Measurements from ENCODE around the gene SPRY2.
A peak's percentile ranks its signal among the peaks of the same experiment; 100 is the strongest.

DNA sequence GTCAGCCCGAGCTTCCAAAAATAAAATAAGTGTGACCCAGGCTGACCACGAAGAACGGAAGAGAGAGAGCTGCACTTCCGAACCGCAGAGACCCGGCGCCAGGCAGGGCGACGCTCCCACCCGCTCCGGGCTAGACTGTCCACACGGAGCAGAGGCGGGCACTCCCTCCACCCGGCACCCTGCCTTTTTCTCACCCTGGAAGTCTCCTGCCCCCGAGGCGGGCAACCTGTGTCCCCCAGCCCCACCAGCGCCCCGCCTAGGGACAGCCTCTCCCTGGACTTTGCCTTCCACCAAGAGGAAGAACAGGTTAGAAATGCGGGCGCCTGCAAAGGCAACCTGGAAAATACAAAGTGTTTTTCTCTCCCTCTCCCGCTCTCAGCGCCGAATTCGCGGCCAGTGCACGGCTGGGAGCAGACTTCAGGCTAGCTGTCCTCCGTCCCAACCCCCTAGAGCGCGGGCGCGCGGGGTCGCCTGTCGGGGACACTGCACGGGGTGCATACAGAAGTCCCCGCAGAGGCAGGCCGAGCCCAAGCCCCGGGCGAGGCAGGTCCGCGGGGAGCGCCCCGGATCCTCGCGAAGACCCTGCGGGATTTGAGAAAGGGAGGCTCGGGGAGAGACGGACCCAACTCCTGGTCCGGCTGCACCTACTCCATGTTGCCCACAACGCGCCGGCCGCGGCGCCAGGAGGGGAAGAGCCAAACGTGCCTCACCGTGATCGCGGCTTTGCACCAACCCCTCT, 845 bp downstream of the SPRY2 start:
- TF ChIP-seq, protein P1, sequence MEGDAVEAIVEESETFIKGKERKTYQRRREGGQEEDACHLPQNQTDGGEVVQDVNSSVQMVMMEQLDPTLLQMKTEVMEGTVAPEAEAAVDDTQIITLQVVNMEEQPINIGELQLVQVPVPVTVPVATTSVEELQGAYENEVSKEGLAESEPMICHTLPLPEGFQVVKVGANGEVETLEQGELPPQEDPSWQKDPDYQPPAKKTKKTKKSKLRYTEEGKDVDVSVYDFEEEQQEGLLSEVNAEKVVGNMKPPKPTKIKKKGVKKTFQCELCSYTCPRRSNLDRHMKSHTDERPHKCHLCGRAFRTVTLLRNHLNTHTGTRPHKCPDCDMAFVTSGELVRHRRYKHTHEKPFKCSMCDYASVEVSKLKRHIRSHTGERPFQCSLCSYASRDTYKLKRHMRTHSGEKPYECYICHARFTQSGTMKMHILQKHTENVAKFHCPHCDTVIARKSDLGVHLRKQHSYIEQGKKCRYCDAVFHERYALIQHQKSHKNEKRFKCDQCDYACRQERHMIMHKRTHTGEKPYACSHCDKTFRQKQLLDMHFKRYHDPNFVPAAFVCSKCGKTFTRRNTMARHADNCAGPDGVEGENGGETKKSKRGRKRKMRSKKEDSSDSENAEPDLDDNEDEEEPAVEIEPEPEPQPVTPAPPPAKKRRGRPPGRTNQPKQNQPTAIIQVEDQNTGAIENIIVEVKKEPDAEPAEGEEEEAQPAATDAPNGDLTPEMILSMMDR (IDR thresholded peaks at IDR 0.05; ENCODE audit: poor library complexity, severe bottlenecking): no peak
- TF ChIP-seq TAF1 (IDR thresholded peaks at IDR 0.05; ENCODE audit: low read depth): no peak
- no peak for TF ChIP-seq SMC3 (conservative IDR thresholded peaks at IDR 0.05; ENCODE audit: poor library complexity)
- TF ChIP-seq POLR2AphosphoS5 (IDR thresholded peaks at IDR 0.05): peak; percentile 9
- no peak for TF ChIP-seq RAD21 (conservative IDR thresholded peaks at IDR 0.05)
- TF ChIP-seq, protein P2, sequence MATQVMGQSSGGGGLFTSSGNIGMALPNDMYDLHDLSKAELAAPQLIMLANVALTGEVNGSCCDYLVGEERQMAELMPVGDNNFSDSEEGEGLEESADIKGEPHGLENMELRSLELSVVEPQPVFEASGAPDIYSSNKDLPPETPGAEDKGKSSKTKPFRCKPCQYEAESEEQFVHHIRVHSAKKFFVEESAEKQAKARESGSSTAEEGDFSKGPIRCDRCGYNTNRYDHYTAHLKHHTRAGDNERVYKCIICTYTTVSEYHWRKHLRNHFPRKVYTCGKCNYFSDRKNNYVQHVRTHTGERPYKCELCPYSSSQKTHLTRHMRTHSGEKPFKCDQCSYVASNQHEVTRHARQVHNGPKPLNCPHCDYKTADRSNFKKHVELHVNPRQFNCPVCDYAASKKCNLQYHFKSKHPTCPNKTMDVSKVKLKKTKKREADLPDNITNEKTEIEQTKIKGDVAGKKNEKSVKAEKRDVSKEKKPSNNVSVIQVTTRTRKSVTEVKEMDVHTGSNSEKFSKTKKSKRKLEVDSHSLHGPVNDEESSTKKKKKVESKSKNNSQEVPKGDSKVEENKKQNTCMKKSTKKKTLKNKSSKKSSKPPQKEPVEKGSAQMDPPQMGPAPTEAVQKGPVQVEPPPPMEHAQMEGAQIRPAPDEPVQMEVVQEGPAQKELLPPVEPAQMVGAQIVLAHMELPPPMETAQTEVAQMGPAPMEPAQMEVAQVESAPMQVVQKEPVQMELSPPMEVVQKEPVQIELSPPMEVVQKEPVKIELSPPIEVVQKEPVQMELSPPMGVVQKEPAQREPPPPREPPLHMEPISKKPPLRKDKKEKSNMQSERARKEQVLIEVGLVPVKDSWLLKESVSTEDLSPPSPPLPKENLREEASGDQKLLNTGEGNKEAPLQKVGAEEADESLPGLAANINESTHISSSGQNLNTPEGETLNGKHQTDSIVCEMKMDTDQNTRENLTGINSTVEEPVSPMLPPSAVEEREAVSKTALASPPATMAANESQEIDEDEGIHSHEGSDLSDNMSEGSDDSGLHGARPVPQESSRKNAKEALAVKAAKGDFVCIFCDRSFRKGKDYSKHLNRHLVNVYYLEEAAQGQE (IDR thresholded peaks at IDR 0.05; ENCODE audit: borderline replicate concordance): peak; percentile 11
- no peak for TF ChIP-seq EP300 (conservative IDR thresholded peaks at IDR 0.05; ENCODE audit: poor library complexity, severe bottlenecking)
- no peak for TF ChIP-seq EZH2 (IDR thresholded peaks at IDR 0.05; ENCODE audit: borderline replicate concordance, insufficient read depth, low read length, poor library complexity, severe bottlenecking)
- TF ChIP-seq MXI1 (conservative IDR thresholded peaks at IDR 0.05; ENCODE audit: poor library complexity, severe bottlenecking): peak; percentile 60
